Endothelial cell of umbilical vein (primary cell): ENCODE data around the gene SMAD1. TPM values are rescaled to one million over a fixed set of nuclear protein-coding genes. Genes with fewer than 3 reads are reported as not detected.

Source experiments
- BruUV-seq: library from RNA; stranded (reverse); fragments of 400-500 nt; replicated peaks from 2 replicates; lab custom pipeline; 2021; lab: Mats Ljungman, UMichigan
- CTCF ChIA-PET: fragments of 300-600, 350-600 bp; sonication (Branson Sonifier 250); formaldehyde crosslinking; loops from one replicate; lab custom pipeline; 2021; ENCODE audit warnings: antibody characterized with exemption, inconsistent platforms; lab: Charles Lee
- POLR2A ChIA-PET: fragments of 300-600, 350-600 bp; sonication (Branson Sonifier 250); formaldehyde crosslinking; loops from one replicate; lab custom pipeline; 2021; ENCODE audit warnings: antibody characterized with exemption, inconsistent platforms; lab: Charles Lee
- DNase-seq: peaks from one replicate; pipeline ENCODE4 v3.0.0-alpha.2; 2011; ENCODE audit warnings: low read depth, low spot score
- FAIRE-seq: peaks from 2 replicates; lab custom pipeline; 2011; peaks lifted over from hg19 to GRCh38; lab: Jason Lieb, UNC
- H2AFZ ChIP-seq: 2 replicates; pipeline ENCODE4 v1.6.0; 2012; ENCODE audit warnings: low read depth, low read length, control low read depth, inconsistent platforms
- H3K27ac ChIP-seq: 2 replicates; pipeline ENCODE4 v1.5.1; 2011; ENCODE audit warnings: low read depth, mild to moderate bottlenecking, control low read depth, low read length, moderate library complexity; ENCODE audit not compliant: insufficient read depth
- H3K27me3 ChIP-seq, 2 experiments: 2 replicates each; pipeline versions ENCODE4 v1.6.0 to v1.6.1; 2011; ENCODE audit warnings: low read length in 2 of 2, mixed read lengths in 1 of 2; ENCODE audit not compliant: control insufficient read depth in 2 of 2, insufficient read depth in 2 of 2
- H3K36me3 ChIP-seq, 2 experiments: 2 replicates in 1 of 2; 3 replicates in 1 of 2; pipeline ENCODE4 v1.5.1; 2011; ENCODE audit warnings: low read length in 2 of 2, mild to moderate bottlenecking in 1 of 2, moderate library complexity in 1 of 2; ENCODE audit not compliant: control insufficient read depth in 2 of 2, insufficient read depth in 2 of 2; ENCODE audit errors: extremely low read depth in 1 of 2
- H3K4me1 ChIP-seq: 3 replicates; pipeline ENCODE4 v1.5.1; 2011; ENCODE audit warnings: mild to moderate bottlenecking, low read length; ENCODE audit not compliant: control insufficient read depth, insufficient read depth; ENCODE audit errors: extremely low read depth
- H3K4me2 ChIP-seq: 2 replicates; pipeline ENCODE4 v1.6.1; 2011; ENCODE audit warnings: low read length, control low read depth, mixed read lengths; ENCODE audit not compliant: insufficient read depth
- H3K4me3 ChIP-seq, 3 experiments: fragments of 200-600 bp in 1 of 3; sonication (generic), shearing (Covaris generic) in 1 of 3; replicated peaks in 1 of 3; 2 replicates each; pipeline ENCODE4 v1.5.1; 2011 to 2016; ENCODE audit warnings: control low read depth in 3 of 3, low read length in 3 of 3, mild to moderate bottlenecking in 2 of 3, inconsistent platforms in 1 of 3, low read depth in 1 of 3, moderate library complexity in 1 of 3; ENCODE audit not compliant: insufficient read depth in 1 of 3
- H3K79me2 ChIP-seq: 2 replicates; pipeline ENCODE4 v1.6.0; 2012; ENCODE audit warnings: low read length, inconsistent platforms; ENCODE audit not compliant: control insufficient read depth, insufficient read depth
- H3K9ac ChIP-seq: replicated peaks from 2 replicates; pipeline ENCODE3; 2011; ENCODE audit warnings: low read length, control low read depth; ENCODE audit not compliant: insufficient read depth; ENCODE audit errors: extremely low read depth
- H3K9me1 ChIP-seq: replicated peaks from 3 replicates; pipeline ENCODE4 v1.6.0; 2011; ENCODE audit warnings: mild to moderate bottlenecking, low read length; ENCODE audit not compliant: control insufficient read depth, insufficient read depth; ENCODE audit errors: extremely low read depth
- H3K9me3 ChIP-seq: replicated peaks from 2 replicates; pipeline ENCODE4 v1.5.1; 2012; ENCODE audit warnings: low read length, inconsistent platforms; ENCODE audit not compliant: control insufficient read depth, insufficient read depth
- H4K20me1 ChIP-seq: replicated peaks from 2 replicates; pipeline ENCODE3; 2011; ENCODE audit warnings: mild to moderate bottlenecking, low read length; ENCODE audit not compliant: control insufficient read depth, insufficient read depth; ENCODE audit errors: extremely low read depth
- EZH2 ChIP-seq: IDR thresholded peaks from 2 replicates; pipeline ENCODE4 v1.6.1; 2012; ENCODE audit warnings: borderline replicate concordance, low read depth, mild to moderate bottlenecking, moderate library complexity, low read length, inconsistent platforms; ENCODE audit not compliant: severe bottlenecking
- FOS ChIP-seq: IDR thresholded peaks from 2 replicates; pipeline ENCODE4 v1.6.1; 2011; ENCODE audit warnings: mild to moderate bottlenecking, low read length, moderate library complexity, borderline replicate concordance; ENCODE audit not compliant: insufficient read depth
- GATA2 ChIP-seq: IDR thresholded peaks from 2 replicates; pipeline ENCODE4 v1.7.0; 2011; ENCODE audit warnings: low read depth, mild to moderate bottlenecking, moderate library complexity, mixed read lengths, low read length; ENCODE audit not compliant: insufficient read length, insufficient read depth
- JUN ChIP-seq: IDR thresholded peaks from 2 replicates; pipeline ENCODE4 v1.6.1; 2011; ENCODE audit warnings: borderline replicate concordance, low read depth; ENCODE audit not compliant: insufficient read length, insufficient read depth
- MYC ChIP-seq: IDR thresholded peaks from one replicate; pipeline ENCODE4 v1.6.1; 2011; ENCODE audit warnings: mild to moderate bottlenecking, low read depth, low read length
- POLR2A ChIP-seq: IDR thresholded peaks from 2 replicates; pipeline ENCODE4 v1.6.1; 2012; ENCODE audit warnings: low read depth, mild to moderate bottlenecking, control low read depth, low read length
- POLR2AphosphoS5 ChIP-seq: IDR thresholded peaks from 2 replicates; pipeline ENCODE4 v1.6.1; 2012; ENCODE audit warnings: low read depth, mild to moderate bottlenecking, control low read depth, low read length, moderate library complexity; ENCODE audit not compliant: insufficient read depth
- dilution Hi-C: fragments of 300-500 bp; cut with MboI; formaldehyde crosslinking; loops from one replicate; pipeline ENCODE4 v1.15.0; 2019; ENCODE audit warnings: low sequenced_read_pairs; ENCODE audit not compliant: extremely low pct_ligation_motif_present
- intact Hi-C: fragments of 100-400 bp; cut with micrococcal nuclease; formaldehyde crosslinking; loops from one replicate; pipeline ENCODE4 v1.10.0; 2022
- polyA plus RNA-seq, 4 experiments: library from polyadenylated mRNA; depleted of rRNA in 3 of 4; stranded (reverse) in 3 of 4; unstranded in 1 of 4; fragments of >200 nt; gene quantifications; 2 replicates each; pipeline versions ENCODE4 v1.2.1 to v1.2.3, GENCODE V29; 2011 to 2012; ENCODE audit warnings: missing spikeins in 1 of 4
- total RNA-seq: library from RNA; stranded (reverse); gene quantifications from 2 replicates; pipeline ENCODE4 v1.2.3, GENCODE V29; 2021
- TF ChIP-seq, protein P1 (sequence below), 2 donors: IDR thresholded peaks; 1 replicate in 1 of 2; 2 replicates in 1 of 2; pipeline ENCODE4 v1.5.1; 2011; ENCODE audit warnings: low read length in 2 of 2, mild to moderate bottlenecking in 2 of 2, moderate library complexity in 2 of 2, control low read depth in 1 of 2, inconsistent platforms in 1 of 2, low read depth in 1 of 2; ENCODE audit not compliant: insufficient read depth in 1 of 2; ENCODE audit errors: extremely low read depth in 1 of 2

SMAD1 gene
- total and polyA plus RNA-seq, 2 donors (not counting 3 experiments of a cell fraction or from before 2014, with no cell fraction given) = 101 to 116 TPM

DNA sequence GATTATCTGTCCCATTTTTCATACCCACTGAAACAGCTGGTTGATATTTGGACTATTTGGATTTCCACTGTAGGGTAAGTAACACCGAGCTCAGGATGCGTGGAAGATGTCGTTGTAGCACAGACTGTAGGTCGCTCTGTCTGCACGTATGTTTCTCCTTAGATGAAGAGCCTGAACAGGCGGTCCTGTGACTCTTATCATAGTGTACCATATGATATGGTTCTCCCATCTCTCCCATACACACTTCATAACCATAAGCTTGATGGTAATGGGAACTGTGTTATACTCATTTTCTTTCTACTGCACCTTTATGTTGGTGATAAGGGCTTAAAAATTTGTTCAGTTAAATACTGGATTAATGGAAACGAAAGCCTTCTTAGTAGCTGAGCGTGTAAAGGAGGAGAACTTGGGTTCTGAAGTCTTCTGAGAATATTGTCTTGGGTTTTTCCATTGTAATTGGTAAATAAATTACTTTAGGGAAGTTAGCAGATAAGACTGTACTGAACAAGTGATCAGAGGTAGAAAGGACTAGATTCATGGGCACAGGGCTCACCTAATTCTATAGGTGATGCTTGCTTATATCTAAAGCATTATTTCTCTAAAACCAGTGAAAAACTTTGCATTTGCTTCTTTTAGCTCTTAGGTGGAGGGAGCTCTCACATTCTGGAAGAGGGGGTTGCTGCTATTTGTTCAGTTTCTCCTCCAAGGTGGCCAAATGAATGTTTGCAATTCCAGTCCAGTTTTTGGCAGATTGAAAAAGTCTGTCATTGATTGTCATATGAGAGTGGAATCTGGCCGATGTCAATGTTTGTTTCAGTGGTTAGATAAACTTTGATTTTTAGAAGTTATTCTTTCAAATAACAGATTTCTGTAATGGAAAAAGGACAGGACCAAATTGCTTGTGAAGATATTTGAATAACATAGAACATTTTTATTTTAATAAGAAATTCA, 15.8 kb downstream of the SMAD1 start:
- dilution Hi-C loops = no loop called here
- Histone ChIP-seq H3K79me2 (peaks cover 87% of the 10 kb centered on the region), H4K20me1 (peaks cover 2% of the 10 kb centered on the region), H3K36me3 (peaks cover 0 to 2% of the 10 kb centered on the region in 2 experiments), H3K4me3 (no peak overlapping the region), H2AFZ (no peak overlapping the region), H3K9ac (no peak overlapping the region), H3K27ac (no peak overlapping the region), H3K9me1 (no peaks in the 10 kb centered on the region), H3K4me2 (no peak overlapping the region), H3K4me1 (peaks cover 35% of the 10 kb centered on the region), H3K9me3 (no peaks in the 10 kb centered on the region), H3K27me3 (no peaks in the 10 kb centered on the region)
- intact Hi-C loops = no loop called here
- TF ChIP-seq FOS = no peak
- TF ChIP-seq, protein P1, sequence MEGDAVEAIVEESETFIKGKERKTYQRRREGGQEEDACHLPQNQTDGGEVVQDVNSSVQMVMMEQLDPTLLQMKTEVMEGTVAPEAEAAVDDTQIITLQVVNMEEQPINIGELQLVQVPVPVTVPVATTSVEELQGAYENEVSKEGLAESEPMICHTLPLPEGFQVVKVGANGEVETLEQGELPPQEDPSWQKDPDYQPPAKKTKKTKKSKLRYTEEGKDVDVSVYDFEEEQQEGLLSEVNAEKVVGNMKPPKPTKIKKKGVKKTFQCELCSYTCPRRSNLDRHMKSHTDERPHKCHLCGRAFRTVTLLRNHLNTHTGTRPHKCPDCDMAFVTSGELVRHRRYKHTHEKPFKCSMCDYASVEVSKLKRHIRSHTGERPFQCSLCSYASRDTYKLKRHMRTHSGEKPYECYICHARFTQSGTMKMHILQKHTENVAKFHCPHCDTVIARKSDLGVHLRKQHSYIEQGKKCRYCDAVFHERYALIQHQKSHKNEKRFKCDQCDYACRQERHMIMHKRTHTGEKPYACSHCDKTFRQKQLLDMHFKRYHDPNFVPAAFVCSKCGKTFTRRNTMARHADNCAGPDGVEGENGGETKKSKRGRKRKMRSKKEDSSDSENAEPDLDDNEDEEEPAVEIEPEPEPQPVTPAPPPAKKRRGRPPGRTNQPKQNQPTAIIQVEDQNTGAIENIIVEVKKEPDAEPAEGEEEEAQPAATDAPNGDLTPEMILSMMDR (IDR thresholded peaks at IDR 0.05; ENCODE audit: extremely low read depth in 1 of 2, insufficient read depth in 1 of 2, low read depth in 1 of 2, low read length in 2 of 2) = no peak
- no peak for TF ChIP-seq EZH2
- no peak for TF ChIP-seq JUN
- no peak for TF ChIP-seq POLR2AphosphoS5
- no peak for TF ChIP-seq MYC
- no peak for TF ChIP-seq GATA2
- TF ChIP-seq POLR2A = no peak
- no TSS peak for BruUV-seq
- POLR2A ChIA-PET = no interaction called here
- CTCF ChIA-PET = interaction anchor here (0.9 kb wide), 1 partner anchor 112 kb away, joined by 3 read pairs; no protein-coding TSS in a partner anchor
- DNase-seq (no peak), FAIRE-seq (no peak)
